Epithelial cell of esophagus (primary cell): Measurements from ENCODE around the gene SMAD5.

Experiments used
- DNase-seq: peaks from one replicate; pipeline ENCODE4 v3.0.0; 2010; ENCODE audit warnings: low read depth
- H3K4me3 ChIP-seq: 2 replicates; pipeline ENCODE4 v1.5.1; 2011; ENCODE audit warnings: mild to moderate bottlenecking, low read length, control low read depth
- TF ChIP-seq, protein P1 (sequence below): IDR thresholded peaks from 2 replicates; pipeline ENCODE4 v1.5.1; 2011; ENCODE audit warnings: low read depth, mild to moderate bottlenecking, low read length, control low read depth, inconsistent platforms; ENCODE audit not compliant: insufficient read depth; ENCODE audit errors: missing control alignments

The SMAD5 gene

DNA sequence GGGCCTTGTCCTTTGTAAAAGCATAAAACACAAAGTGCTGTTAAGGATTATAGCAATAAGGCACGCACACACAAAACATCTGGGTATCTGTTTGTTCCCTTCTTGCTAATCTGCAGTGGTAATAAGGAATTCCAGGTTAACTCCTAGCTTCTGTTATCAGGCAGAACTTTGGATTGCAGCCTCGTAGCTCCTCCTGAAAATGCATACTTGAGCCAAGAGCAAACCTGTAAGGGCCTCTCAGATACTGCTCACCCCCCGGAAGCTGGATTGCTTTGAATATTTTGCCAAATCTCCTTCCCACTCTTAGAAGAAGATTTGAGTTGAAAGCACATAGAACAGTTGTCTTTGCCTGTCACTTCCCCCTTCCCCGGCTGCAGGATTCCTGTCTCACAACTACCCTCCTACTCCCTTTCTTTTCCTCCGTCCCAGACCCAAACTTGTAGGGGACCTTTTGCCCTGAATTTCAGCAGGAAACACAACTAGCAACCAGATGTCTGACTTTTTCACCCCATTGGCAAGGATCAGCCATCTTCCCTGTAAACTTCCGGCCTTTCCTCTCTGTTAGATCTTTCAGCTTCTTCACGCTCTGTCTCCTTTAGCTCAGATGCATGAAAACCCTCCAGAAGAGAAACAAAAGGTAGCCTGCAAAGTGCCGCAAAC, 28.2 kb upstream of the SMAD5 start:
- TF ChIP-seq, protein P1, sequence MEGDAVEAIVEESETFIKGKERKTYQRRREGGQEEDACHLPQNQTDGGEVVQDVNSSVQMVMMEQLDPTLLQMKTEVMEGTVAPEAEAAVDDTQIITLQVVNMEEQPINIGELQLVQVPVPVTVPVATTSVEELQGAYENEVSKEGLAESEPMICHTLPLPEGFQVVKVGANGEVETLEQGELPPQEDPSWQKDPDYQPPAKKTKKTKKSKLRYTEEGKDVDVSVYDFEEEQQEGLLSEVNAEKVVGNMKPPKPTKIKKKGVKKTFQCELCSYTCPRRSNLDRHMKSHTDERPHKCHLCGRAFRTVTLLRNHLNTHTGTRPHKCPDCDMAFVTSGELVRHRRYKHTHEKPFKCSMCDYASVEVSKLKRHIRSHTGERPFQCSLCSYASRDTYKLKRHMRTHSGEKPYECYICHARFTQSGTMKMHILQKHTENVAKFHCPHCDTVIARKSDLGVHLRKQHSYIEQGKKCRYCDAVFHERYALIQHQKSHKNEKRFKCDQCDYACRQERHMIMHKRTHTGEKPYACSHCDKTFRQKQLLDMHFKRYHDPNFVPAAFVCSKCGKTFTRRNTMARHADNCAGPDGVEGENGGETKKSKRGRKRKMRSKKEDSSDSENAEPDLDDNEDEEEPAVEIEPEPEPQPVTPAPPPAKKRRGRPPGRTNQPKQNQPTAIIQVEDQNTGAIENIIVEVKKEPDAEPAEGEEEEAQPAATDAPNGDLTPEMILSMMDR = no peak
- H3K4me3 ChIP-seq = no peak overlapping the region
- no peak for DNase-seq

GRCh38 chr5:136106351-136107031, 26.2 kb upstream of the SMAD5 start:
- no peak overlapping the region for H3K4me3 ChIP-seq
- TF ChIP-seq, protein P1 = no peak
- DNase-seq = no peak

DNA sequence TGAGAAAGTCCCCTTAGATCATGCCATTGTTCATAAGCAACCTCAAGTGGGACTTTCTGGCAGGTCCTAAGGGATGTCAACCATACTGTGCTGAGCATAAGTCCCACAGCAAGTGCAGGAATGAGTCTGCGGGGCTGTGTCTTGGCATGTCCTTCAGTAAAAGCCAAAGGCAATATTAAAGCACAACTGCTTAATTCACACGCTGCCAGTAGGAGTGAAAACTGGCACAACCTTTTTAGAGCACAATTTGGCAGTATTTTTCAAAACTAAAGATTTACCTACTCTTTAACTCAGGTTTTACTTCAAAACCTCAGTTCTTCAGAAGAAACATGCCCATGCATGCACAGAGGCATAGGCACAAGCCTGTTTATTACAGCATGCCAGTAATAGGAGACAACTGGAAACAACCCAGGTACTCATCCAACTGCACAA, 24.4 kb upstream of the SMAD5 start:
- peak; percentile 83 for DNase-seq
- H3K4me3 ChIP-seq = no peak overlapping the region
- TF ChIP-seq, protein P1 = peak; percentile 24

DNA sequence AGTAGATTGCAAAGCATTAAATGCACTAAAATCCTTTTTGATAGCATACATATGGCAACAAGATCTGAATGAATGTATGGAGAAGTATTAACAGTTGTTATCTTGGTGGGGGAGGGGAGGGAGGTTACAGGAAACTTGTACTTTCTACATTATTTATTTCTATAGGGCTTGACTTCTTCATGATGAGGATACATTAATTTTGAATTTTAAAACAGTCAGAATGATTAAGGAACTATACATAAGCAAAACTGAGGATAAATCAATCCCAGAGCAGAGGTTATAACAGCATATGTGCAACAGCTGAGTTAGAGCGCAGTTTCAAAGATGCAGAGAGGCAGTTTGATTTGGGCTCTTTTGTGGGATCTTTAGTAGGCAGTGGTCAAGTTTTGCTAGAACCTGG, 23.9 kb upstream of the SMAD5 start:
- TF ChIP-seq, protein P1 = no peak
- H3K4me3 ChIP-seq = no peak overlapping the region
- DNase-seq = no peak

GRCh38 chr5:136109453-136110135, 23.1 kb upstream of the SMAD5 start:
- TF ChIP-seq, protein P1 = no peak
- DNase-seq = no peak
- H3K4me3 ChIP-seq = no peak overlapping the region

DNA sequence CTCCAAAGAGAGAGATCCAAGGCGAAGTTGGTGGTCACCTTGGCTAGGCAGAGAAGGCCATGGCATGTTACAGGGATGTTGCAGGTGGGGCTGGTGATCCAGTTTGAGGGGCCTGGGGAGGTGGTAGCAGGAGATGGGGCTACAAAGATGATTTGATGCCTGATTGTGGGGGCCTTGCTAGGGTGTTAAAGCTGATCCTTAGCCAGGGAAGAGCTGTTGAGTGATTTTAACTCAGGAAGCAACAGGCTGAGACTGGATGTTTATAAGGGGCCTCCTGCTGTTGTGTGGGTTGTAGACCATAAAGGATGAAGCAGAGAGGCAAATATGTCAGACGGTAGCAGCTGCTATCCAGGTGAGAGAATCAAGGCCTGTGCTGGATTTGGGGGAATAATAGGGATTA, 19.0 kb upstream of the SMAD5 start:
- DNase-seq = no peak
- TF ChIP-seq, protein P1 = no peak
- H3K4me3 ChIP-seq = no peak overlapping the region
